ENCODE data around the gene MSX1. TPM values are rescaled to one million over a fixed set of nuclear protein-coding genes. Genes with fewer than 3 reads are reported as not detected.
A peak's percentile ranks its signal among the peaks of the same experiment; 100 is the strongest.

Gene MSX1
- total RNA-seq, 1 experiment from 2014 or later: not detected

- H3K4me3 Mint-ChIP-seq: 0 out of 5 replicates have a peak overlapping the region, but pooled peaks of 1 of the 2 experiments have one; percentile 12
- H3K79me1 ChIP-seq (ENCODE audit: insufficient read depth, low read depth, low read length, poor library complexity, severe bottlenecking): no peaks in the 10 kb centered on the region
- no peak overlapping the region for H2BK12ac ChIP-seq (ENCODE audit: insufficient read length, low read depth, low read length)
- H3K27ac Mint-ChIP-seq: no peak overlapping the region
- no peak for TF ChIP-seq CTCF (conservative IDR thresholded peaks at IDR 0.05)
- H3K23me2 ChIP-seq (ENCODE audit: insufficient read length, low read depth, low read length, poor library complexity, severe bottlenecking): peaks cover 3% of the 10 kb centered on the region
- peaks cover 70% of the 10 kb centered on the region for H3K27me3 ChIP-seq (ENCODE audit: insufficient read depth, low read length)
- no peak overlapping the region for H4K5ac ChIP-seq (ENCODE audit: insufficient read length, low read depth, low read length)
- no peaks in the 10 kb centered on the region for H4K20me1 ChIP-seq (ENCODE audit: control insufficient read depth, insufficient read depth, insufficient read length)
- H4K8ac ChIP-seq (replicated peaks; ENCODE audit: insufficient read length, low read depth, low read length): no peak overlapping the region
- H3K18ac ChIP-seq (ENCODE audit: insufficient read length, low read depth, low read length): no peak overlapping the region
- no peak overlapping the region for H3K14ac ChIP-seq (ENCODE audit: insufficient read depth, low read length)
- H3K79me2 ChIP-seq (ENCODE audit: insufficient read depth, low read length): no peaks in the 10 kb centered on the region
- H2AK5ac ChIP-seq (ENCODE audit: insufficient read length, low read length): no peak overlapping the region
- H3K27ac ChIP-seq (ENCODE audit: insufficient read length, low read depth, low read length): no peak overlapping the region
- peaks cover 100% of the 10 kb centered on the region for H3K27me3 Mint-ChIP-seq (ENCODE audit: low read depth)
- H4K91ac ChIP-seq (ENCODE audit: insufficient read length, low read depth, low read length): no peak overlapping the region
- H3T11ph ChIP-seq (ENCODE audit: low read length): no peak overlapping the region
- H3K4me1 Mint-ChIP-seq: peaks cover 12 to 32% of the 10 kb centered on the region in 2 experiments
- no peaks in the 10 kb centered on the region; a peak in 1 of 7 replicates for H3K36me3 Mint-ChIP-seq (ENCODE audit: insufficient read depth in 1 of 3, low read depth in 3 of 3)
- H3K4me1 ChIP-seq (ENCODE audit: insufficient read depth, low read length): no peaks in the 10 kb centered on the region
- H3K4ac ChIP-seq (ENCODE audit: low read depth, low read length): no peak overlapping the region
- H2BK15ac ChIP-seq (ENCODE audit: low read depth, low read length): no peak overlapping the region
- no peak overlapping the region for H2BK5ac ChIP-seq (ENCODE audit: insufficient read length, low read length)
- no peak overlapping the region for H3K56ac ChIP-seq (ENCODE audit: insufficient read length, low read depth, low read length)
- WGBS (ENCODE audit: extremely low coverage, insufficient read length, low lambda C conversion rate): no CpG with 5 or more reads among the region's 7 CpGs
- no peak overlapping the region for H2AFZ ChIP-seq (ENCODE audit: low read length)
- H3K4me2 ChIP-seq (ENCODE audit: insufficient read depth, insufficient read length, low read length): no peak overlapping the region
- no peak overlapping the region for H3K9ac ChIP-seq (ENCODE audit: extremely low read depth, insufficient read length, low read length)
- no peak overlapping the region for H2BK20ac ChIP-seq (ENCODE audit: low read depth, low read length, poor library complexity, severe bottlenecking)
- no peaks in the 10 kb centered on the region for H3K9me3 ChIP-seq (ENCODE audit: control insufficient read depth, low read depth, low read length)
- DNase-seq: no peak
- peaks cover 0 to 3% of the 10 kb centered on the region in 2 experiments; a peak in 2 of 5 replicates for H3K9me3 Mint-ChIP-seq
- H3K23ac ChIP-seq (ENCODE audit: insufficient read length, low read depth, low read length): no peak overlapping the region
- no peak overlapping the region for H2BK120ac ChIP-seq (ENCODE audit: low read depth, low read length, poor library complexity, severe bottlenecking)
Measured at GRCh38 chr4:4851906-4852305, 7.6 kb upstream of the MSX1 start.

All from H9 (cell line).